ENCODE data around the gene KCNJ5. TPM values are rescaled to one million over a fixed set of nuclear protein-coding genes. Genes with fewer than 3 reads are reported as not detected.

KCNJ5 gene
- total and polyA plus RNA-seq, 2 experiments from 2014 or later: under 0.01 TPM; not detected in 1

GRCh38 chr11:128920666-128921065 is 29.5 kb downstream of the KCNJ5 start:
- Histone ChIP-seq H3K79me2 (ENCODE audit: insufficient read depth) (no peaks in the 10 kb centered on the region), H3K4me3 (no peak overlapping the region), H2AFZ (no peak overlapping the region), H3K4me1 (ENCODE audit: insufficient read depth) (no peaks in the 10 kb centered on the region), H3K4me2 (ENCODE audit: unreplicated experiment) (no peak overlapping the region), H3K27me3 (replicated peaks; ENCODE audit: insufficient read depth) (peaks cover 24% of the 10 kb centered on the region), H3K36me3 (ENCODE audit: low read depth) (no peaks in the 10 kb centered on the region), H3F3A (ENCODE audit: insufficient read depth) (no peaks in the 10 kb centered on the region), H3K9me3 (ENCODE audit: low read depth) (no peaks in the 10 kb centered on the region), H3K9me2 (ENCODE audit: insufficient read depth) (no peaks in the 10 kb centered on the region), H3K27ac (no peak overlapping the region), H3K9ac (no peak overlapping the region), H4K20me1 (ENCODE audit: insufficient read depth) (no peaks in the 10 kb centered on the region)
- no peak for DNase-seq
- WGBS, 2 experiments (ENCODE audit: low coverage in 1 of 2, low lambda C conversion rate in 2 of 2, missing lambda C conversion rate in 2 of 2): 85 to 88% methylated on average over 15 of the region's 15 CpGs
- TF ChIP-seq EZH2 (IDR thresholded peaks at IDR 0.05; ENCODE audit: insufficient read depth, poor library complexity, severe bottlenecking): no peak
- no peak for TF ChIP-seq EZH2phosphoT487 (IDR thresholded peaks at IDR 0.05; ENCODE audit: insufficient read depth, low read depth)
- in situ Hi-C loops (cut with MboI): no loop called here

GRCh38 chr11:128921793-128922192 is 30.6 kb downstream of the KCNJ5 start:
- Histone ChIP-seq H3F3A (ENCODE audit: insufficient read depth) (no peaks in the 10 kb centered on the region), H3K4me2 (ENCODE audit: unreplicated experiment) (no peak overlapping the region), H3K36me3 (ENCODE audit: low read depth) (no peaks in the 10 kb centered on the region), H3K27me3 (replicated peaks; ENCODE audit: insufficient read depth) (peaks cover 33% of the 10 kb centered on the region), H3K9ac (no peak overlapping the region), H3K27ac (no peak overlapping the region), H3K4me3 (no peak overlapping the region), H4K20me1 (ENCODE audit: insufficient read depth) (no peaks in the 10 kb centered on the region), H3K9me2 (ENCODE audit: insufficient read depth) (no peaks in the 10 kb centered on the region), H2AFZ (no peak overlapping the region), H3K9me3 (ENCODE audit: low read depth) (no peaks in the 10 kb centered on the region), H3K4me1 (ENCODE audit: insufficient read depth) (no peaks in the 10 kb centered on the region), H3K79me2 (ENCODE audit: insufficient read depth) (no peaks in the 10 kb centered on the region)
- in situ Hi-C loops (cut with MboI): no loop called here
- whole genome bisulfite sequencing, 2 experiments (ENCODE audit: low coverage in 1 of 2, low lambda C conversion rate in 2 of 2, missing lambda C conversion rate in 2 of 2): 73 to 75% methylated on average over 4 of the region's 4 CpGs
- no peak for TF ChIP-seq EZH2phosphoT487 (IDR thresholded peaks at IDR 0.05; ENCODE audit: insufficient read depth, low read depth)
- no peak for TF ChIP-seq EZH2 (IDR thresholded peaks at IDR 0.05; ENCODE audit: insufficient read depth, poor library complexity, severe bottlenecking)
- DNase-seq: no peak

DNA sequence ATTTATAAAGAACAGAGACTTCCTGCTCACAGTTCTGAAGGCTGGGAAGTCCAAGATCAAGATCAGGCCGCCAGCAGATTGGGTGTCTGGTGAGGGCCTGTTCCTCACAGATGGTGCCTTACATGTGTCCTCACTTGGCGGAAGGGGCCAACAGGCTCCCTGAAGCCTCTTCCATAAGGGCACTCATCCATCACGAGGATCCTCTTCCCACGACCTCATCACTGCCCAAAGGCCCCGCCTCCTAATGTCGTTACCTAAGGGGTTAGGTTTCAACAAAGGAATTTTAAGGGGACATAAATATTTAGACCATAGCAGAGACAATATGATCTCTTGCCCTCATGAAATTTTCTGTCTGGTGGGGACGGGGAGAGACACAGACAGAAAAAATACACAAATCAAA is 32.9 kb downstream of the KCNJ5 start:
- in situ Hi-C loops (cut with MboI): no loop called here
- Histone ChIP-seq H3K27ac (no peak overlapping the region), H3K9ac (no peak overlapping the region)

GRCh38 chr11:128924510-128925249 is 33.5 kb downstream of the KCNJ5 start:
- Histone ChIP-seq H3K9ac (no peak overlapping the region), H3K36me3 (ENCODE audit: low read depth) (no peaks in the 10 kb centered on the region), H3K27ac (no peak overlapping the region), H3K4me1 (ENCODE audit: insufficient read depth) (no peaks in the 10 kb centered on the region), H3K9me2 (ENCODE audit: insufficient read depth) (no peaks in the 10 kb centered on the region), H4K20me1 (ENCODE audit: insufficient read depth) (no peaks in the 10 kb centered on the region), H3K4me2 (ENCODE audit: unreplicated experiment) (no peak overlapping the region), H3K79me2 (ENCODE audit: insufficient read depth) (no peaks in the 10 kb centered on the region), H3K4me3 (no peak overlapping the region), H2AFZ (no peak overlapping the region), H3K27me3 (replicated peaks; ENCODE audit: insufficient read depth) (peaks cover 39% of the 10 kb centered on the region), H3F3A (ENCODE audit: insufficient read depth) (no peaks in the 10 kb centered on the region), H3K9me3 (ENCODE audit: low read depth) (no peaks in the 10 kb centered on the region)
- DNase-seq: no peak
- WGBS, 2 experiments (ENCODE audit: low coverage in 1 of 2, low lambda C conversion rate in 2 of 2, missing lambda C conversion rate in 2 of 2): 61 to 64% methylated on average over 15 to 16 of the region's 16 CpGs
- no peak for TF ChIP-seq EZH2 (IDR thresholded peaks at IDR 0.05; ENCODE audit: insufficient read depth, poor library complexity, severe bottlenecking)
- TF ChIP-seq EZH2phosphoT487 (IDR thresholded peaks at IDR 0.05; ENCODE audit: insufficient read depth, low read depth): no peak
- in situ Hi-C loops (cut with MboI): no loop called here

More for the DNA sequence above, 32.9 kb downstream of the KCNJ5 start:
- no peaks in the 10 kb centered on the region for H3F3A ChIP-seq (ENCODE audit: insufficient read depth)
- H2AFZ ChIP-seq: no peak overlapping the region
- H3K4me3 ChIP-seq: no peak overlapping the region
- no peaks in the 10 kb centered on the region for H3K9me2 ChIP-seq (ENCODE audit: insufficient read depth)
- TF ChIP-seq EZH2 (IDR thresholded peaks at IDR 0.05; ENCODE audit: insufficient read depth, poor library complexity, severe bottlenecking) (no peak), EZH2phosphoT487 (IDR thresholded peaks at IDR 0.05; ENCODE audit: insufficient read depth, low read depth) (no peak)
- H3K79me2 ChIP-seq (ENCODE audit: insufficient read depth): no peaks in the 10 kb centered on the region
- whole genome bisulfite sequencing, 2 experiments (ENCODE audit: low coverage in 1 of 2, low lambda C conversion rate in 2 of 2, missing lambda C conversion rate in 2 of 2): 67 to 71% methylated on average over 7 of the region's 7 CpGs
- peaks cover 39% of the 10 kb centered on the region for H3K27me3 ChIP-seq (replicated peaks; ENCODE audit: insufficient read depth)
- H4K20me1 ChIP-seq (ENCODE audit: insufficient read depth): no peaks in the 10 kb centered on the region
- no peaks in the 10 kb centered on the region for H3K9me3 ChIP-seq (ENCODE audit: low read depth)
- no peaks in the 10 kb centered on the region for H3K36me3 ChIP-seq (ENCODE audit: low read depth)
- no peaks in the 10 kb centered on the region for H3K4me1 ChIP-seq (ENCODE audit: insufficient read depth)
- H3K4me2 ChIP-seq (ENCODE audit: unreplicated experiment): no peak overlapping the region
- DNase-seq: no peak
